NCI-H146 treated with DMSO at 0.1 percent for 48 hours (cell line): ENCODE results near the gene ATP10D.
"Not testable (repeated sequence)": the region's sequence is repeated elsewhere in the genome, so short reads cannot be mapped to it uniquely, and the experiment has no call there.

ENCODE experiments used
- DNase-seq: peaks from one replicate; lab custom pipeline; 2025; ENCODE audit not compliant: unreplicated experiment; lab: John Stamatoyannopoulos, UW

ATP10D gene

GRCh38 chr4:47534772-47535171 is 49.7 kb downstream of the ATP10D start:
- DNase-seq: no peak

GRCh38 chr4:47535567-47536147 is 50.6 kb downstream of the ATP10D start:
- DNase-seq: no peak

DNA sequence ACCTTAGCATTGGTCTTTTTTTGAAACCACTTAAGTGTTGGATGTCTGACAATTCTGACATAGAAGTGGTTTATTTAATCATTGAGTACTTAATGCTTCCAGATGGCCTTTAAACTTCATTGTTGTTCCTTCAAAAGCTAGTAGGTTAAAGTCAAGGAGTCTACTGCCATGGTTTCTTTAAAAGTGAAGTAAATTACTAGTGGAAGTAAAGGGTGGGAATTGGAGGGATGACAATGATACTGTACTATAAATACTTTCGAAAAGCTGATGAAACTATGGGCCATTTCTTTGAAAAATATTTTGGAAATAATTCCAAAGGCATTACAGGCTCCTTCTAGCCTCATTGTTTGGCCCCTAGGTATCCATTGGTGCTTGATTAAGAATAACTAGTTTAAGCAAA is 51.9 kb downstream of the ATP10D start:
- no peak for DNase-seq

- DNase-seq: no peak
These were observed 53.2 kb downstream of the ATP10D start for GRCh38 chr4:47538111-47538824.

GRCh38 chr4:47538825-47539154 is 53.7 kb downstream of the ATP10D start:
- no peak for DNase-seq

DNA sequence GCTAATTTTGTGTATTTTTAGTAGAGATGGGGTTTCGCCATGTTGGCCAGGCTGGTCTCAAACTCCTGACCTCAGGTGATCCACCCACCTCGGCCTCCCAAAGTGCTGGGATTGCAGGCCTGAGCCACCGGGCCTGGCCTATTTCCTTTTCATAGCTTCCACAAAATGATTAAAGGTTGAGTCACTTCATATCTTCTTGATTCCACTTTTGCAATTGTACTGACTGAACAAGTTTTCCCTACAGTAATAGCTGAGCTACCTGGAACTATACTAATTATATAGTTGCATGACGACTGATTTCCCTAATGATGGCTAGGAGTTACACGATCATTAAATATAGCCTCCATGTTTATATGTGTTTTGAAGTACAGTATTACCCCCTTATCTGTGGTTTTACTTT is 57.6 kb downstream of the ATP10D start:
- DNase-seq: not testable (repeated sequence)

- no peak for DNase-seq
These were observed 58.3 kb downstream of the ATP10D start for GRCh38 chr4:47543331-47543730.

- DNase-seq: not testable (repeated sequence)
These were observed 65.3 kb downstream of the ATP10D start for GRCh38 chr4:47550357-47550756.

GRCh38 chr4:47550899-47551548 is 65.9 kb downstream of the ATP10D start:
- DNase-seq: no peak

DNA sequence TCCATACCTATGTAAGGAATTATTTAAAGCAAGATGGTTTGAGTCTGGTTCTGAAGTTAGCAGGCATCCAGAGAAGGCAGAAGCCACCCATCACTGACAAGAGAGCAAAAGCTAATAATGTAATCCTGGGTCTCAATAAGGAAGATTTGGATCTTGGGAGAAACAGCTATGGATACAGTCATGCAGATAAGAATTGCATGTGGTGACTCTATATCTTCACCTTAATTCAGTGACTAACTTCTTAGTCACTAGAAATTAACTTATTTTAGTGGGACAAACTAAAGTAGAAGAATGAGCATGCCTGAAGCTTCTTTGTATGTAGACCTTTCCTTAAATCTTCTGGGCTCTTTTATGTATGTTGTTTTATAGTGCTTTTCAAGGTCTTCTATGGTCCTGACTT is 66.6 kb downstream of the ATP10D start:
- DNase-seq: no peak

- DNase-seq: no peak
These were observed 68.5 kb downstream of the ATP10D start for GRCh38 chr4:47553329-47554125.

DNA sequence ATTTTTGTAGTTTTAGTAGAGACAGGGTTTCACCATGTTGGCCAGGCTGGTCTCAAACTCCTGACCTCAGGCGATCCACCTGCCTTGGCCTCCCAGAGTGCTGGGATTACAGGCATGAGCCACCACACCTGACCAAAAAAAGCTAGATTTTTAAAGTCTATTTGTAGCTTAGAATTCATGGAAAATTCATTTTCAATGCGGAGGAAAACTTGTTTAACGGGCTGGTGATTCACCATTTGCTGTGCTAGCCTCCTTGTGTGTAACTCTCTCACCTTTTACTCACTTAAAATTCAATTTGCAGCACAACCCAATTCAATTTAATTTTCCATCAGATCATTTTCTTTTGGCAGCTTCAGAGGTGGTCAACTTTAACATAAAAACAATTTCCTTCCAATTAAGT is 70.8 kb downstream of the ATP10D start:
- not testable (repeated sequence) for DNase-seq

GRCh38 chr4:47557255-47557654 is 72.2 kb downstream of the ATP10D start:
- no peak for DNase-seq

- no peak for DNase-seq
These were observed 75.6 kb downstream of the ATP10D start for GRCh38 chr4:47560682-47561081.

DNA sequence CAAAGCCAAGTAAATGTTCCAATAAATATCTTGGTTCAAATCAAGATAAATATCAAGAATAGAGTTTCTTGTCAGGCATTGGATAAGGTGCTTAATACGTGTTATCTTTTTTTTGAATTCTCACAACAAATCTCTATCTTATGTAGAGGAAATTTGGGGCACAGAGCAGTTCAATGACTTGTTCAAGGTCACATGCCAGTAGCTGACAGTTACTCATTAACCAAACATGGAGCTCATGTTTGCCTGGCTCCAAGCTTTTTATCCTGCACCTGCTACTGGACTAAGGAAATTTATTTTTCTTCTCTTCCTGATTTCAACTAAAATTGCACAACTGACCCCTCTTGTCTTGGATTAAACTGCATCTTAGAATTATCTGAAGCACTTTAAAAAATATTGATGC is 76.3 kb downstream of the ATP10D start:
- no peak for DNase-seq

DNA sequence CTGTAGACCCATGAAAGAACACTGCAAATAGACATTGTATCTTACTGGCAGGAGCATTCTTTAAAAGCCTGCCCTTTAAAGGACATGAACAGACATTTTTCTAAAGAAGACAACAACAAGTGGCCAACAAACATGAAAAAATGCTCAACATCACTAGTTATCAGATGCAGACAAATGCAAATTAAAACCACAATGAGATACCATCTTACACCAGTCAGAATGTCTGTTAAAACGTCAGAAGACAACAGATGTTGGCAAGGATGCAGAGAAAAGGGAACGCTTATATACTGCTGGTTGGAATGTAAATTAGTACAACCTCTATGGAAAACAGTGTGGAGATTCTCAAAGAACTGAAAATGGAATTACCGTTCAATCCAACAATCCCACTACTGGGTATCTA is 77.2 kb downstream of the ATP10D start:
- DNase-seq: no peak

- no peak for DNase-seq
These were observed 81.5 kb downstream of the ATP10D start for GRCh38 chr4:47566566-47566965.

DNA sequence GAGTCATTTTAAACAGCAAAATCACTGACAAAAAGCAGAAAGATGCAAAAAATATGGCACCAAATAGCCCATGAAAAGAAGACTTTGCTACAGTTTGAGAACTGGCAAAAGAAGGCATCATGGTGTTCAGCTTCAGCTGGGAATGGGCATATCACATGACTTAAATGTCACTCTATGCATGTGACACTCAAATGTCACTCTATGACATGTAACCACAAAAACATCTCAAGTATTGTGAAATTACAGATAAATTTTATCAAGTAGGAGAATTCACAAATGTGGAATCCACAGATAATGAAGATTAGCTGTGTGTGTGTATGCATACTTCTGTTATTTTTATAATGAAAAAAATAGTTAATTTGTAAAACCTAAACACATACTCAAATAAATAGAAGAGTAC is 81.9 kb downstream of the ATP10D start:
- DNase-seq: no peak

- DNase-seq: no peak
These were observed 82.4 kb downstream of the ATP10D start for GRCh38 chr4:47567511-47567910.

DNA sequence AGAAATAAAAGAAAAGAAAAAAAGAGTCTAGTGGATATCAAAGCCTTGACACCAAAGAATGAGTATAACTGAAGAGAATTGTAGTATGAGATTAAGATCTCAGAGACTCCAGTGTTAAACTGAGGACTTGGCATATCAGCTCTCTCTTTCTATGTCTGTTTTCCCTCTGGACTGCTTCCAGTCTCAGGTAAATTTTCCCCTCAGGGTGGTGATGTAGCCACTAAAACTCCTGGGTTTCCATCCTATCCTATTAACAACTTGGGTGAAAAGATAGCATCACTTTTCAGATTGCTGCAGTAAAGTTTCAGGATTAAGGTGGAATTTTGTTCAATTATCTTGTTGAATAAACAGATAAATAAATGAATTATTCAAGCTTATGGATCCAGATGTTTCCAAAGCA is 85.7 kb downstream of the ATP10D start:
- no peak for DNase-seq

GRCh38 chr4:47572981-47573380 is 87.9 kb downstream of the ATP10D start:
- DNase-seq: no peak
